GM18861 (cell line): ENCODE measurements around the gene SNX19.
A peak's percentile ranks its signal among the peaks of the same experiment; 100 is the strongest.
"Not testable (repeated sequence)": the region's sequence is repeated elsewhere in the genome, so short reads cannot be mapped to it uniquely, and the experiment has no call there.

Source experiments
- ATAC-seq: cut with Tn5 transposase; IDR thresholded peaks from one replicate; pipeline ENCODE4 v1.9.1; 2021; ENCODE audit not compliant: unreplicated experiment

The SNX19 gene, protein sequence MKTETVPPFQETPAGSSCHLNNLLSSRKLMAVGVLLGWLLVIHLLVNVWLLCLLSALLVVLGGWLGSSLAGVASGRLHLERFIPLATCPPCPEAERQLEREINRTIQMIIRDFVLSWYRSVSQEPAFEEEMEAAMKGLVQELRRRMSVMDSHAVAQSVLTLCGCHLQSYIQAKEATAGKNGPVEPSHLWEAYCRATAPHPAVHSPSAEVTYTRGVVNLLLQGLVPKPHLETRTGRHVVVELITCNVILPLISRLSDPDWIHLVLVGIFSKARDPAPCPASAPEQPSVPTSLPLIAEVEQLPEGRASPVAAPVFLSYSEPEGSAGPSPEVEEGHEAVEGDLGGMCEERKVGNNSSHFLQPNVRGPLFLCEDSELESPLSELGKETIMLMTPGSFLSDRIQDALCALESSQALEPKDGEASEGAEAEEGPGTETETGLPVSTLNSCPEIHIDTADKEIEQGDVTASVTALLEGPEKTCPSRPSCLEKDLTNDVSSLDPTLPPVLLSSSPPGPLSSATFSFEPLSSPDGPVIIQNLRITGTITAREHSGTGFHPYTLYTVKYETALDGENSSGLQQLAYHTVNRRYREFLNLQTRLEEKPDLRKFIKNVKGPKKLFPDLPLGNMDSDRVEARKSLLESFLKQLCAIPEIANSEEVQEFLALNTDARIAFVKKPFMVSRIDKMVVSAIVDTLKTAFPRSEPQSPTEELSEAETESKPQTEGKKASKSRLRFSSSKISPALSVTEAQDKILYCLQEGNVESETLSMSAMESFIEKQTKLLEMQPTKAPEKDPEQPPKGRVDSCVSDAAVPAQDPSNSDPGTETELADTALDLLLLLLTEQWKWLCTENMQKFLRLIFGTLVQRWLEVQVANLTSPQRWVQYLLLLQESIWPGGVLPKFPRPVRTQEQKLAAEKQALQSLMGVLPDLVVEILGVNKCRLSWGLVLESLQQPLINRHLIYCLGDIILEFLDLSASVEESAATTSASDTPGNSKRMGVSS

DNA sequence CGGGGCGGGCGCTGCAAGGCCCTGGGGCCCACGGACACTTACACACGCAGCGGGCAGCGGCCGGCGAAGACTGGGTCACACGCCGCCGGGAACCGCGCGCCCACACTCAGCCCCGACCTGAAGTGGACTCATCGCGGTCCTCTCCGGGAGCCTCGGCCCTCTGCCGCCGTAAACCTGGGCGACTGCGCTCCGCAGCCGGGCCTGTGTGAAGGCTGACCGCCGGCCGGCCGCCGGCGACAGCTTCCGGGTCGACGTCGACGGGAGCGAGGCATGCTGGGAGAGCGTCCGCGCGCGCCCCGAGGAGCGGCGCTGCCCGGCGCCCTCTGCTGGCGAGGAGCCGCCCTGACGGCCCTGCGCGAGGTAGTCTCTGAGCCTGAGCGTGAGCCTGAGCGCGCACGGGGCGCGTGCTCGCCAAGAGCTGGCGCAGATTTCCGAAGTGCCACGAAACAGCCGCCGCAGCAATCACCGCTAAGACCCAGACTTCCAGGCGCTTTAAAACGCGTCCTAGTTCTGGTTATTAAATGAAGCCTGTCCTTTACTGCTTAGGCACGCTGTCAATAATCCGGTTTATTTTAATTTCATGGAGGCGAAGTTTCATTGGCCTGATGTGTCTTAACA, at the start of gene SNX19:
TSS of gene SNX19 (minus strand) at position 242 of the 618 bp plus-strand sequence. CDS start 540 bp downstream, outside the sequence.
- peak; percentile 98 for ATAC-seq

GRCh38 chr11:130964058-130964792, 47.9 kb upstream of the SNX19 start:
- no peak for ATAC-seq

DNA sequence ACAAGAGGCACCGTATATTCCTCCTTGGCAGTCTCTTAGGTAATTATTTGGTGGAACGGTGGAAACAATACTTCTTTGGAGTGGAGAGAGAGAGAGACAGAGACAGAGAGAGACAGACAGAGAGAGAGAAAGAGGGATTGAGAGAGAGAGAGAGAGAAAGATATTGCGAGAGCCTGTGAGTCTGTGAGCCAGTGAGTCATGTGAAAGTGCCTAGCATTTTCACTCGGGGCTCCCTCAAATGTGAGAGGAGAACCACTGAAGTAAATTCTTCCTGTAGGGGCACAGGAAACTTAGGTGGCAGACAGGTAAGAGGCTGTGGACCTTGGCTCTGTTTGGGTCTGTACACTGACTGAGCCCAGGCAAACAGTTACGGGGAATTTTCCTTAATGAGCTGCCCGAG, 31.6 kb upstream of the SNX19 start:
- no peak for ATAC-seq

GRCh38 chr11:130947481-130947880, 31.2 kb upstream of the SNX19 start:
- ATAC-seq, result no peak

DNA sequence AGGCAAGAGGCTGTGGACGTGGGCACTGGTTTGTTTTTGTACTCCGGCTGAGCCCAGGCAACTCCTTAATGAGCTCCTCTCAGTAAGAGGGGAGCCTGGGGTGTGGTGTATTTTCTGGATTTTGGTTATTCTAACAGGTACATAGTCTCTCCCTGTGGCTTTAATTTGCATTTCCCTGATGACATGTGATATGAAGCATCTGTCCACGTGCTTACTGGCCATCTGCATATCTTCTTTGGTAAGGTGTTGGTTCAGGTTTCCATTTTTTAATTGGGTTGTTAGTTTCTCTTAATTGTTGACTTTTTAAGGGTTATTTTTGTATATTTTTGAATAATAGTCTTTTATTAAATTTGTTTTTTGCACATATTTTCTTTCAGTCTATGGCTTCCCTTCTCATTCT, 30.8 kb upstream of the SNX19 start:
- ATAC-seq, result no peak

GRCh38 chr11:130945896-130946295, 29.6 kb upstream of the SNX19 start:
- ATAC-seq, result no peak

DNA sequence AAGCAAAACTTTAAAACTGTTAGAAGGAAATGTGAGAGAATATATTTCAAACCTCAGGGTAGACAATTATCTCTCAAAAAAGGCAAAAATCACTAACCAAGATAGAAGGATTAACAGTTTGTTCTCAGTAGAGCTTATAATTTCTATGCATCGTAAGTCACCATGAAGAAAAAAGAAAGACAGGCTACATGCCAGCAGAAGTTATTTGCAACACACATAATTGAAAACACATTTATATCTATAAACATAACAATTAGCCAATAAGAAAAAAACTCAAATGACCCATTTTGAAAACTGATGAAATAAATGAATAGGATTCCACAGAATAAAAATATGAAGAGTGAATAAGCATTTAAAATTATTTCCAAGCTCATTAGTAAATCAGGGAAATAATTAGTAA, 24.4 kb upstream of the SNX19 start:
- ATAC-seq, result no peak

- no peak for ATAC-seq
These were observed 20.8 kb upstream of the SNX19 start for GRCh38 chr11:130937051-130937450.

- ATAC-seq, result no peak
These were observed 15.9 kb upstream of the SNX19 start for GRCh38 chr11:130932086-130932712.

GRCh38 chr11:130924750-130925149, 8.5 kb upstream of the SNX19 start:
- no peak for ATAC-seq

DNA sequence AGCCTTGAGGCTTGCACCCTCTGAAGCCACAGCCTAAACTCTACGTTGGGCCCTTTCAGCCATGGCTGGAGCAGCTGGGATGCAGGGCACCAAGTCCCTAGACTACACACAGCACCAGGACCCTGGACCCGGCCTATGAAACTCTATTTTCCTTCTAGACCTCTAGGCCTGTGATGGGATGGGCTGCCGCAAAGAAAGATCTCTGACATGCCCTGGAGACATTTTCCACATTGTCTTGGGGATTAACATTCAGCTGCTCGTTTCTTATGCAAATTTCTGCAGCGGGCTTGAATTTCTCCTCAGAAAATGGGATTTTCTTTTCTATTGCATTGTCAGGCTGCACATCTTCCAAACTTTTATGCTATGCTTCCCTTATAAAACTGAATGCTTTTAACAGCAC, 4.3 kb upstream of the SNX19 start:
- ATAC-seq, result not testable (repeated sequence)

GRCh38 chr11:130918081-130918480, 1.8 kb upstream of the SNX19 start:
- no peak for ATAC-seq

- ATAC-seq, result no peak
These were observed 631 bp upstream of the SNX19 start for GRCh38 chr11:130916910-130917309.

- no peak for ATAC-seq
These were observed 559 bp downstream of the SNX19 start for GRCh38 chr11:130915603-130916237.

- no peak for ATAC-seq
These were observed 3.0 kb downstream of the SNX19 start for GRCh38 chr11:130913268-130913667.

DNA sequence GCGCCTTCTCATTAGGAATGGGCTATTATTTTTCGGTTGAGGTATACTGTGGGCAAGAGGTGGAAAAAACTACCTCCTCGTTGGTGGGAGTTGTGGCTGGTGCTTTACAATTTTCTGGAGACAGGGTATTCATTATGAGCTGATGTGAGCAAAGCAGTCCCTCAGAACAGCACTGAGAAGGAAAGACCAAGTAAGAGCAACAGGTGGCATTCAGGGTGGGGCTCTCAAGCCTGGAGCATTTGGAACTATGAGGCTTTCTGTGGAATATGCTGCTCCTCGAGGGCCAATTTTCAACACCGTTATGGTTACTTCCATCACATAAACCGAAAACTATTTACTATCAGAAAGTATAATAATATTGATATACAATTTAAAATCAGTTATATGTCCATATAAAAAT, 3.7 kb downstream of the SNX19 start:
- ATAC-seq, result no peak

DNA sequence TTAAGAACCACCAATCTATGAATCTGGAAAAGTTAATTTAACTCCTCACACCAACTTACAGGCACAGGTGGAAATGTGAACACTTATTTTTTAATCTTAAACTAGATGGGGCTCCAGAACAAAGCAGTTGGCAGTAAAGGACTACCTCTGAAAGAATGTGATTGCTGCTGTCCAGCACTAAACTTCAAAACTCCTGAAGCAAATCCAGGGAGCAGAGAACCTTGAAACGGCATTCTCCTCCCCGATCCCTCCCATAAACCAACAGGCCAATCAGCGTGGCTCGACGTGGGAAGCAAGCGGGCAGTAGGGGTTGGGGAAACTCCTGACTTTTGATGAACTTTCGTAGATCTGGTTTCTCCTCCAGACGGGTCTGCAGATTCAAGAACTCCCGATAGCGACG, 5.0 kb downstream of the SNX19 start:
- no peak for ATAC-seq

DNA sequence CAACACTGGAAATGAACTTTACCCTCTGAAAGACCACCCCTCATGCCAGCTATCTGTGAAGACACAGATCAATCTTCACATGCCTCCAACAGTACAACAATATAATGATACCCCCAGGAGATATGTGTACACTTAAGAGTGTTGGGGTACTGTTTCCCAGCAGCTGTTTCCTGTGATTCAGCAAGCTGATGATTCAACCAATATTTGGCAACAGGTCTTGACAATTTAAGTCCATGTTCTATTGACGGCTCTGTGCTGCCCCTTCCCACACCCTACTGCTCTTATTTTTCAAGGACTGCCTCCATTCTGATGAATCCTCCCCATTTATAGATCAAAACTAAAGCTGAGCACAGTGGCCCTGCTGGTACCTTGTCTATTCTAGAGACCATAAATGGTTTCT, 6.6 kb downstream of the SNX19 start:
- ATAC-seq, result no peak

DNA sequence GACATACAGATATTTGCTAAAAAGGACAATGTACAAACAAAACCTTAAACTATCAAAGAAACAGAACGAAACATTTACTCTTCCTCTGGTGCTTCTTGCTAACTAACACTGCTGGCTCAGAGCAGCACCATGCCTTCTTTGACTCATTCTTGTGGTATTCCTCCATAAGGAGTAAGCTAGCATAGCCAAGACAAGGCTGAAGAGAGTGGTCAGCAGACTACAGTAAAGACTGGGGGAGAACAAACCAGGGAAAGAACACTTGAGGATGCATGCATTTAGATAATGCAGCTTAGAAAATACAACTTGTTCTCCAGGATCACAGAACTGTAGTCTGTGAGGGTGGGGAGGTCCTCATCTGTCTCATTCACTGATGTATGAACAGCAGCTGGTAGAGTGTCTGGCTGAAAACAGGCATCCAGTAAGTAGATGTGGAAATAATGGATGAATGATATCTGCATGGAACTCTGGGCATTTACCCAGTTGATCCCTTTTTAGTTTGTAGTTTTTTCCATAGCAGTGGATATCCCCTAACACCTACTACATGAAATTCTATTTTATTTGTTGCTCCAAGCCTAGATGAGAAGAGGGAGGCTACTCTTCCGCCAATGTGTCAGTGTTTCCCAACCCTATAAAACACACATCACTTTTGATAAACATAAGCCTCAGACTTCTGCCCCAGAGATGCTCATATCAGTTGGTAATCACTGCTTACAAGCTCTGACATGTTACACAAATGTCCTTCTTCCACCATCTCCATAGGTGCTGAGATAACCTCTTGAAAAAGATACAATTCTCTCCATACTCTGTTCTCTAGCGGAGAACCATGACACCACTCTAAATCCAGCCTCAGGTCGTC, 7.3 kb downstream of the SNX19 start:
- ATAC-seq, result no peak
